ENCODE data around the gene GNRHR.
A peak's percentile ranks its signal among the peaks of the same experiment; 100 is the strongest.

GNRHR gene

DNA sequence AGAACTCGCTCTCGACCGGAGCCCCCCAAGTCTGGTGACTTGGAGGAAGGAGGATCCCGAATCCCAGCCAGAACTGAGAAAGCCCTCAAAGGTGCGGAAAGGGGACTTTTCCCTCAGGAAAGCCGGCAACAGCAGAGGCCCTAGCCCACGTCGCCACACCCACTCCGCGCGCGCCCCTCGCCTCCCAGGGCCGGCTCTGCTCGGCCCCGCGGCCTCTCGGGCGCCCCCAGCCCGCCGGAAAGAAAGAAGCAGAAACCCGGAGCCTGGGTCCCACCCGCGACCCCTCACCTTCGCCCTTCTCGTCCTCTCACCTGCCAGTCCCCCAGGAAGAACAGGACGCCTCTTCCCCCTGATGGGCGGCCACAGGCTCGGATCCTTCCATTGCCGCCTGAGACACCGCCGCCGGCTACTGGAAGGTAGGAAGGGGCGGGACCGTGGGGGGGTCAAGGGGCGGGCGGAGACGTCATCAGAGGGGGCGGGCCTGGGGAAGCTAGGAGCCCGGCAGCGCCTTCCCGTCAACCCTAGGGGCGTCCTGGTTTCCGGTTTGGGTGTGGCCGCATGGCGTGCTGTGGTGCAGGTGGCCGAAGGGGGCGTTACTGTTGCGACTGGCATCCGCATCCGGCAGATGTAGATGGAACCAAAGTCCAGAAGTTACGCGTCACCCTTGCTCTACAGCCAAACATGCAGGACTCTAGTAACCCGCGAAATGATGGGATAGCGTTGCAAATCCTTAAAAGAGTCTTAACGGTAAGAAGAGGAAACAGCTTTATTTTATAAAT, 53.3 kb downstream of the GNRHR start, which contains the start of gene UBA6:
UBA6 (minus strand) TSS at position 418 of the 779 bp plus-strand sequence; CDS start at position 382, 36 bp downstream.
- Histone ChIP-seq H3K9me3 (ENCODE audit: insufficient read depth, low read length, severe bottlenecking) (peaks cover 4% of the 10 kb centered on the region), H3K79me2 (ENCODE audit: insufficient read depth, low read length) (peaks cover 96% of the 10 kb centered on the region), H3K4me1 (ENCODE audit: insufficient read depth, low read length) (peaks cover 60% of the 10 kb centered on the region), H3K36me3 (ENCODE audit: insufficient read depth, low read length) (peaks cover 27% of the 10 kb centered on the region), H3K4me2 (ENCODE audit: insufficient read depth, low read length) (peak within 1 kb of the TSS; percentile 88), H3K27me3 (ENCODE audit: insufficient read depth, low read length, poor library complexity) (no peaks in the 10 kb centered on the region), H3K27ac (ENCODE audit: low read length) (peak within 1 kb of the TSS; percentile 89), H3K4me3 (ENCODE audit: low read depth in 1 of 2, low read length in 2 of 2) (peak within 1 kb of the TSS; percentile 77 to 94), H4K20me1 (ENCODE audit: insufficient read depth, low read length) (peaks cover 3% of the 10 kb centered on the region; the same call in 1 of the 2 replicates), H2AFZ (ENCODE audit: low read depth, low read length) (peak within 1 kb of the TSS; percentile 85), H3K9ac (ENCODE audit: low read depth, low read length) (peak within 1 kb of the TSS; percentile 82)
- no peak for TF ChIP-seq EZH2 (IDR thresholded peaks at IDR 0.05; ENCODE audit: borderline replicate concordance, low read depth, low read length, severe bottlenecking)
- TF ChIP-seq, protein P1, sequence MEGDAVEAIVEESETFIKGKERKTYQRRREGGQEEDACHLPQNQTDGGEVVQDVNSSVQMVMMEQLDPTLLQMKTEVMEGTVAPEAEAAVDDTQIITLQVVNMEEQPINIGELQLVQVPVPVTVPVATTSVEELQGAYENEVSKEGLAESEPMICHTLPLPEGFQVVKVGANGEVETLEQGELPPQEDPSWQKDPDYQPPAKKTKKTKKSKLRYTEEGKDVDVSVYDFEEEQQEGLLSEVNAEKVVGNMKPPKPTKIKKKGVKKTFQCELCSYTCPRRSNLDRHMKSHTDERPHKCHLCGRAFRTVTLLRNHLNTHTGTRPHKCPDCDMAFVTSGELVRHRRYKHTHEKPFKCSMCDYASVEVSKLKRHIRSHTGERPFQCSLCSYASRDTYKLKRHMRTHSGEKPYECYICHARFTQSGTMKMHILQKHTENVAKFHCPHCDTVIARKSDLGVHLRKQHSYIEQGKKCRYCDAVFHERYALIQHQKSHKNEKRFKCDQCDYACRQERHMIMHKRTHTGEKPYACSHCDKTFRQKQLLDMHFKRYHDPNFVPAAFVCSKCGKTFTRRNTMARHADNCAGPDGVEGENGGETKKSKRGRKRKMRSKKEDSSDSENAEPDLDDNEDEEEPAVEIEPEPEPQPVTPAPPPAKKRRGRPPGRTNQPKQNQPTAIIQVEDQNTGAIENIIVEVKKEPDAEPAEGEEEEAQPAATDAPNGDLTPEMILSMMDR (IDR thresholded peaks at IDR 0.05; ENCODE audit: borderline replicate concordance, extremely low read depth, low read length, poor library complexity, severe bottlenecking), result peak; percentile 49
- ATAC-seq (ENCODE audit: insufficient read depth, low read depth), result peak; percentile 92
- peak; percentile 96 for DNase-seq

DNA sequence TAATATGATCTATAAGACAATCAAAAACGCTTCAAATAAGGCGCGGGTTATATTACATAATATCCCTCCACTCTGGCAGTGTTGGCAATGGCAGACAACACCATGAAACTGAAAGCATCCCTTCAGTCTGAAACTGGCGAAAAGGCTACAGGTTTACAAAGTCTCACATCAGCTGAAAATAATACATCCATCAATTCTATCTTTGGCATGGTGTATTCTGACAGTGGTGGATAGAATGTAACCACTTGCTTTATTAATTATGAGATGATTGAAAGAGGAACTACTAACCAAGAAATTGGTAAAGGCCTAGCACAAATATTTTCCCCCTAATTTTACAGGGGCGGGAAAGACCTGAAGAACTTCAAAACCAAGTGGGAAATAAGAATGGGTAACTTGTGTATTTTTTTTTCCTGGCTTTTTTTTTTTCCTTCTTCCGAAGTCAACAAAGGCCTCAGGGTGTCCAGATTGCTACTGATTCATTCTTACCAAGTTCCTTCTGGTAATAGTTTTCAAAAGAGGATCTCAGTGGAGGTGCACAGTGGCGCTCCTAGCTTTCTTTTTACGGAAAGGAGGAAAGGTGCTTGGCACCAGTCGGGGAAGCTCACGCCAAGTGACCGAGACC, 54.0 kb downstream of the GNRHR start:
- no peaks in the 10 kb centered on the region for H3K9me3 ChIP-seq (ENCODE audit: insufficient read depth, low read length, severe bottlenecking)
- DNase-seq (peak; percentile 24), ATAC-seq (ENCODE audit: insufficient read depth, low read depth) (peak; percentile 31)
- peak overlapping the region; percentile 75 for H2AFZ ChIP-seq (ENCODE audit: low read depth, low read length)
- H3K36me3 ChIP-seq (ENCODE audit: insufficient read depth, low read length), result peaks cover 33% of the 10 kb centered on the region
- H4K20me1 ChIP-seq (ENCODE audit: insufficient read depth, low read length), result peaks cover 3% of the 10 kb centered on the region; the same call in 1 of the 2 replicates
- no peaks in the 10 kb centered on the region for H3K27me3 ChIP-seq (ENCODE audit: insufficient read depth, low read length, poor library complexity)
- H3K9ac ChIP-seq (ENCODE audit: low read depth, low read length), result peak overlapping the region; percentile 82
- peaks cover 60% of the 10 kb centered on the region for H3K4me1 ChIP-seq (ENCODE audit: insufficient read depth, low read length)
- peak overlapping the region; percentile 82 for H3K27ac ChIP-seq (ENCODE audit: low read length)
- peak overlapping the region; percentile 77 to 94 for H3K4me3 ChIP-seq (ENCODE audit: low read depth in 1 of 2, low read length in 2 of 2)
- TF ChIP-seq, protein P1 (IDR thresholded peaks at IDR 0.05; ENCODE audit: borderline replicate concordance, extremely low read depth, low read length, poor library complexity, severe bottlenecking), result no peak
- no peak for TF ChIP-seq EZH2 (IDR thresholded peaks at IDR 0.05; ENCODE audit: borderline replicate concordance, low read depth, low read length, severe bottlenecking)
- peaks cover 96% of the 10 kb centered on the region for H3K79me2 ChIP-seq (ENCODE audit: insufficient read depth, low read length)
- H3K4me2 ChIP-seq (ENCODE audit: insufficient read depth, low read length), result peak overlapping the region; percentile 88

DNA sequence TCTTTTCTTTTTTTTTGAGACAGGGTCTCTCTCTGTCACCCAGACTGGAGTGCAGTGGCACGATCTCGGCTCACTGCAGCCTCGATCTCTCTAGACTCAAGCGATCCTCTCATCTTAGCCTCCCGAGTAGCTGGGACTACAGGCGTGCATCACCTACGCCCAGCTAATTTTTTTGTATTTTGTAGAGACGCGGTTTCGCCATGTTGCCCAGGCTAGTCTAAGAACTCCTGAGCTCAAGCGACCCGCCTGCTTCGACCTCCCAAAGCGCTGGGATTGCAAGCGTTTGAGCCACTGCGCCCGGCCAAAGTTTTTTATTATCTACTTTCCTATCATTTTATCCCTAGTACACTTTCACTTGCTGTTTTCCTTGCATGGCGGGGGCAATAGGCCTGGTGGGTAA, 54.6 kb downstream of the GNRHR start:
- Histone ChIP-seq H3K36me3 (ENCODE audit: insufficient read depth, low read length) (peaks cover 34% of the 10 kb centered on the region), H3K27me3 (ENCODE audit: insufficient read depth, low read length, poor library complexity) (no peaks in the 10 kb centered on the region), H3K4me2 (ENCODE audit: insufficient read depth, low read length) (peak overlapping the region; percentile 88), H3K9me3 (ENCODE audit: insufficient read depth, low read length, severe bottlenecking) (no peaks in the 10 kb centered on the region), H2AFZ (ENCODE audit: low read depth, low read length) (peak overlapping the region; percentile 75; the same call in 1 of the 2 replicates), H3K4me3 (ENCODE audit: low read depth in 1 of 2, low read length in 2 of 2) (peak overlapping the region; percentile 77 to 94), H3K4me1 (ENCODE audit: insufficient read depth, low read length) (peaks cover 60% of the 10 kb centered on the region), H3K79me2 (ENCODE audit: insufficient read depth, low read length) (peaks cover 97% of the 10 kb centered on the region), H3K9ac (ENCODE audit: low read depth, low read length) (peak overlapping the region; percentile 82), H3K27ac (ENCODE audit: low read length) (peak overlapping the region; percentile 82), H4K20me1 (ENCODE audit: insufficient read depth, low read length) (peaks cover 3% of the 10 kb centered on the region; the same call in 1 of the 2 replicates)
- DNase-seq (no peak), ATAC-seq (ENCODE audit: insufficient read depth, low read depth) (no peak)
- TF ChIP-seq, protein P1 (IDR thresholded peaks at IDR 0.05; ENCODE audit: borderline replicate concordance, extremely low read depth, low read length, poor library complexity, severe bottlenecking), result no peak
- TF ChIP-seq EZH2 (IDR thresholded peaks at IDR 0.05; ENCODE audit: borderline replicate concordance, low read depth, low read length, severe bottlenecking), result no peak
